H1 (cell line): ENCODE results near the gene REPIN1. TPM values are rescaled to one million over a fixed set of nuclear protein-coding genes. Genes with fewer than 3 reads are reported as not detected.

Experiments used
- CTCF ChIA-PET: fragments of 300-600 bp; sonication (Branson Sonifier 250); formaldehyde crosslinking; loops from one replicate; lab custom pipeline; 2021; ENCODE audit not compliant: partially characterized antibody; lab: Charles Lee
- POLR2A ChIA-PET: fragments of 300-600 bp; sonication (Branson Sonifier 250); formaldehyde crosslinking; loops from one replicate; lab custom pipeline; 2021; ENCODE audit warnings: inconsistent platforms; ENCODE audit not compliant: partially characterized antibody; lab: Charles Lee
- DNase-seq, 2 experiments: peaks; one replicate each; pipeline versions ENCODE4 v3.0.0 to v3.0.0-alpha.2; 2010 to 2022; ENCODE audit warnings: low spot score in 2 of 2, low read depth in 1 of 2, mixed read lengths in 1 of 2
- FAIRE-seq: peaks from 2 replicates; lab custom pipeline; 2011; peaks lifted over from hg19 to GRCh38; lab: Jason Lieb, UNC
- H2AFZ ChIP-seq: 2 replicates; pipeline ENCODE4 v1.8.1; 2012; ENCODE audit warnings: low read length, inconsistent platforms
- H2AK5ac ChIP-seq: 2 replicates; pipeline ENCODE4 v1.6.1; 2013; ENCODE audit warnings: low read depth, low read length
- H2BK120ac ChIP-seq: replicated peaks from 2 replicates; pipeline ENCODE3; 2013; ENCODE audit warnings: low read depth, low read length, inconsistent platforms
- H2BK12ac ChIP-seq: 2 replicates; pipeline ENCODE4 v1.6.1; 2013; ENCODE audit warnings: low read depth, low read length
- H2BK15ac ChIP-seq: 2 replicates; pipeline ENCODE4 v1.6.1; 2013; ENCODE audit warnings: low read length
- H2BK20ac ChIP-seq: 2 replicates; pipeline ENCODE4 v1.6.1; 2013; ENCODE audit warnings: low read length
- H2BK5ac ChIP-seq: 2 replicates; pipeline ENCODE4 v1.6.1; 2013; ENCODE audit warnings: low read depth, low read length
- H3K14ac ChIP-seq: 2 replicates; pipeline ENCODE4 v1.6.1; 2013; ENCODE audit warnings: inconsistent platforms; ENCODE audit not compliant: insufficient read length
- H3K18ac ChIP-seq: 2 replicates; pipeline ENCODE4 v1.6.1; 2013; ENCODE audit warnings: low read length; ENCODE audit errors: extremely low read depth
- H3K23ac ChIP-seq: 2 replicates; pipeline ENCODE4 v1.6.1; 2013; ENCODE audit warnings: inconsistent platforms; ENCODE audit not compliant: insufficient read length
- H3K23me2 ChIP-seq: 2 replicates; pipeline ENCODE4 v1.6.1; 2013; ENCODE audit warnings: low read depth, low read length
- H3K27ac ChIP-seq: 2 replicates; pipeline ENCODE4 v1.6.1; 2011; ENCODE audit warnings: low read depth, low read length, inconsistent platforms
- H3K27me3 ChIP-seq, 4 experiments: replicated peaks in 1 of 4; 1 replicate in 1 of 4; 2 replicates in 3 of 4; pipeline versions ENCODE4 v1.6.1 to v1.8.1; 2011 to 2013; ENCODE audit warnings: low read length in 3 of 4, mild to moderate bottlenecking in 3 of 4, inconsistent platforms in 2 of 4, mixed read lengths in 2 of 4, moderate library complexity in 1 of 4; ENCODE audit not compliant: control insufficient read depth in 3 of 4, insufficient read depth in 3 of 4; ENCODE audit errors: extremely low read depth in 1 of 4
- H3K36me3 ChIP-seq, 4 experiments: 2 replicates each; pipeline versions ENCODE4 v1.6.1 to v1.8.1; 2011 to 2013; ENCODE audit warnings: mild to moderate bottlenecking in 4 of 4, low read length in 3 of 4, moderate library complexity in 2 of 4, control low read depth in 1 of 4, inconsistent platforms in 1 of 4; ENCODE audit not compliant: insufficient read depth in 4 of 4, control insufficient read depth in 2 of 4
- H3K4ac ChIP-seq: replicated peaks from 2 replicates; pipeline ENCODE3; 2013; ENCODE audit warnings: low read length, low read depth, mixed read lengths, inconsistent platforms; ENCODE audit not compliant: insufficient read length
- H3K4me1 ChIP-seq, 4 experiments: replicated peaks in 1 of 4; 1 replicate in 1 of 4; 2 replicates in 3 of 4; pipeline versions ENCODE4 v1.6.1 to v1.8.1; 2011 to 2013; ENCODE audit warnings: low read length in 3 of 4, inconsistent platforms in 2 of 4, mixed read lengths in 1 of 4; ENCODE audit not compliant: insufficient read depth in 4 of 4, control insufficient read depth in 3 of 4
- H3K4me2 ChIP-seq, 2 experiments: 2 replicates each; pipeline versions ENCODE4 v1.6.1 to v1.8.1; 2011 to 2013; ENCODE audit warnings: low read depth in 2 of 2, low read length in 2 of 2, control low read depth in 1 of 2, inconsistent platforms in 1 of 2, mild to moderate bottlenecking in 1 of 2; ENCODE audit not compliant: insufficient read depth in 1 of 2
- H3K4me3 ChIP-seq, 4 experiments: fragments of 200-600, 300-600 bp in 1 of 4; sonication (generic), shearing (Covaris generic), sonication (Bioruptor Twin) in 1 of 4; 2 replicates each; pipeline versions ENCODE4 v1.5.1 to v1.8.1; 2011 to 2016; ENCODE audit warnings: low read length in 4 of 4, low read depth in 3 of 4, control low read depth in 2 of 4, inconsistent platforms in 2 of 4, mild to moderate bottlenecking in 2 of 4, mixed read lengths in 1 of 4, moderate library complexity in 1 of 4; ENCODE audit not compliant: insufficient read depth in 2 of 4; ENCODE audit errors: extremely low read depth in 1 of 4
- H3K56ac ChIP-seq: replicated peaks from 2 replicates; pipeline ENCODE3; 2013; ENCODE audit warnings: low read depth, mild to moderate bottlenecking, mixed read lengths, low read length, inconsistent platforms; ENCODE audit not compliant: insufficient read length
- H3K79me1 ChIP-seq: 2 replicates; pipeline ENCODE4 v1.6.1; 2013; ENCODE audit warnings: low read depth, low read length, control low read depth
- H3K79me2 ChIP-seq, 2 experiments: 2 replicates each; pipeline versions ENCODE4 v1.6.1 to v1.8.1; 2012 to 2013; ENCODE audit warnings: low read length in 2 of 2, mild to moderate bottlenecking in 2 of 2, inconsistent platforms in 1 of 2; ENCODE audit not compliant: insufficient read depth in 2 of 2, control insufficient read depth in 1 of 2
- H3K9ac ChIP-seq, 4 experiments: replicated peaks in 1 of 4; 1 replicate in 1 of 4; 2 replicates in 3 of 4; pipeline versions ENCODE4 v1.6.1 to v1.8.1; 2011 to 2013; ENCODE audit warnings: low read depth in 3 of 4, low read length in 3 of 4, control low read depth in 2 of 4, mild to moderate bottlenecking in 2 of 4, moderate library complexity in 2 of 4, inconsistent platforms in 1 of 4; ENCODE audit errors: extremely low read depth in 1 of 4
- H3K9me3 ChIP-seq, 2 experiments: 2 replicates each; pipeline versions ENCODE4 v1.6.1 to v1.8.1; 2012 to 2013; ENCODE audit warnings: mild to moderate bottlenecking in 2 of 2, moderate library complexity in 2 of 2, control low read depth in 1 of 2, inconsistent platforms in 1 of 2, low read depth in 1 of 2, low read length in 1 of 2, mixed read lengths in 1 of 2; ENCODE audit not compliant: insufficient read depth in 2 of 2
- H4K20me1 ChIP-seq, 2 experiments: replicated peaks in 1 of 2; 2 replicates each; pipeline versions ENCODE3 to v1.8.1; 2011 to 2013; ENCODE audit warnings: inconsistent platforms in 2 of 2, low read length in 2 of 2, mild to moderate bottlenecking in 1 of 2; ENCODE audit not compliant: insufficient read depth in 2 of 2, control insufficient read depth in 1 of 2
- H4K5ac ChIP-seq: 2 replicates; pipeline ENCODE4 v1.6.1; 2013; ENCODE audit warnings: low read length, low read depth, mixed read lengths, inconsistent platforms; ENCODE audit not compliant: insufficient read length
- H4K8ac ChIP-seq: 2 replicates; pipeline ENCODE4 v1.8.0; 2013; ENCODE audit warnings: mild to moderate bottlenecking, moderate library complexity, low read length, inconsistent platforms; ENCODE audit not compliant: insufficient read depth; ENCODE audit errors: extremely low read depth
- H4K91ac ChIP-seq: replicated peaks from 2 replicates; pipeline ENCODE3; 2013; ENCODE audit warnings: low read length, mixed read lengths, inconsistent platforms; ENCODE audit not compliant: insufficient read length
- ATF2 ChIP-seq: IDR thresholded peaks from 2 replicates; pipeline ENCODE4 v1.6.1; 2012; ENCODE audit warnings: low read length, inconsistent platforms
- CHD2 ChIP-seq: IDR thresholded peaks from 2 replicates; pipeline ENCODE4 v1.6.1; 2012; ENCODE audit warnings: low read length, improper control_type of control experiment
- SRF ChIP-seq: IDR thresholded peaks from 2 replicates; pipeline ENCODE4 v1.6.1; 2011; ENCODE audit warnings: mild to moderate bottlenecking, low read depth, low read length, moderate library complexity
- SUZ12 ChIP-seq: fragments of 200-600 bp; sonication (generic); IDR thresholded peaks from 2 replicates; pipeline ENCODE4 v1.6.1; 2012; ENCODE audit warnings: mild to moderate bottlenecking, inconsistent platforms, low read length, moderate library complexity, mixed read lengths
- WGBS, 2 experiments: shearing (Covaris generic) in 1 of 2; methylation state at CpG; one replicate each; pipeline versions ENCODE4 v1.1.6 to v1.1.7; 2013 to 2015; ENCODE audit warnings: low lambda C conversion rate in 2 of 2, mixed read lengths in 2 of 2, inconsistent platforms in 1 of 2, low coverage in 1 of 2, missing lambda C conversion rate in 1 of 2; ENCODE audit not compliant: insufficient replicate concordance in 2 of 2, insufficient coverage in 1 of 2, insufficient read length in 1 of 2; ENCODE audit errors: extremely low coverage in 1 of 2, missing lambda C conversion rate in 1 of 2; 5-methylcytosine and 5-hydroxymethylcytosine counted together
- polyA plus RNA-seq, 7 experiments: library from polyadenylated mRNA; depleted of rRNA in 3 of 7; stranded (reverse) in 5 of 7; unstranded in 2 of 7; fragments of >200 nt in 5 of 7; fragments of 200-250 nt in 2 of 7; gene quantifications; 1 replicate in 5 of 7; 2 replicates in 1 of 7; 4 replicates in 1 of 7; pipeline versions ENCODE4 v1.2.1 to v1.2.3, GENCODE V29; 2011 to 2013; ENCODE audit warnings: missing spikeins in 2 of 7, mixed read lengths in 2 of 7
- total RNA-seq: library from RNA; stranded (reverse); fragmentation: NEBNext Ultra II Directional; extraction: Animal tissue kit (Norgen Biotek cat#: 25700); gene quantifications from 2 replicates; pipeline ENCODE4 v1.2.1, GENCODE V29; 2021

REPIN1 gene
- total and polyA plus RNA-seq, 2 of the 8 experiments (the other 6 are each of a cell fraction or from before 2014, with no cell fraction given): 98.6 to 125 TPM

- H2AFZ ChIP-seq: no peak overlapping the region
- H3K14ac ChIP-seq: no peak overlapping the region
- H2BK12ac ChIP-seq: no peak overlapping the region; the same call in 1 of the 2 replicates
- H3K4ac ChIP-seq: no peak overlapping the region
- H2AK5ac ChIP-seq: no peak overlapping the region
- ChIA-PET POLR2A (interaction anchor here (0.6 to 3.8 kb wide), 13 partner anchors 9 to 1218 kb away, joined by 3 to 43 read pairs (median 4); no protein-coding TSS in a partner anchor), CTCF (interaction anchor here (0.6 to 2.4 kb wide), 14 partner anchors 8 to 513 kb away, joined by 3 to 12 read pairs (median 4); a partner anchor contains a TSS)
- H3K79me1 ChIP-seq: no peaks in the 10 kb centered on the region; the same call in 1 of the 2 replicates
- peak overlapping the region; percentile 89 for H2BK20ac ChIP-seq
- H3K4me2 ChIP-seq: peak overlapping the region in 1 of 2 experiments; percentile 5; a peak in 1 of 4 replicates
- no peak overlapping the region for H3K23ac ChIP-seq
- no peaks in the 10 kb centered on the region for H3K36me3 ChIP-seq
- no peak overlapping the region; the same call in 1 of the 2 replicates for H4K8ac ChIP-seq
- peak overlapping the region; percentile 44 for H4K91ac ChIP-seq
- H3K23me2 ChIP-seq: peaks cover 13% of the 10 kb centered on the region; the same call in 1 of the 2 replicates
- no peak overlapping the region for H3K4me3 ChIP-seq
- H3K56ac ChIP-seq: no peak overlapping the region
- peaks cover 14 to 23% (median 18%) of the 10 kb centered on the region in 4 experiments for H3K4me1 ChIP-seq
- no peaks in the 10 kb centered on the region; a peak in 1 of 7 replicates for H3K27me3 ChIP-seq
- no peak overlapping the region for H4K5ac ChIP-seq
- no peak overlapping the region for H3K9ac ChIP-seq
- peak overlapping the region; percentile 29; the same call in 1 of the 2 replicates for H2BK5ac ChIP-seq
- H3K9me3 ChIP-seq: no peaks in the 10 kb centered on the region
- no peak for FAIRE-seq
- H4K20me1 ChIP-seq: peaks cover 0 to 5% of the 10 kb centered on the region in 2 experiments
- TF ChIP-seq CHD2 (no peak), ATF2 (no peak), SUZ12 (no peak), SRF (no peak)
- TF ChIP-seq, all 59 proteins: peak for 0
- H2BK120ac ChIP-seq: peak overlapping the region; percentile 71
- DNase-seq: no peak
- 0 out of 2 replicates have a peak overlapping the region, but pooled peaks have one; percentile 77 for H2BK15ac ChIP-seq
- H3K27ac ChIP-seq: no peak overlapping the region
- 77% methylated on average over 18 of the region's 18 CpGs; no CpG with 5 or more reads in 1 of the 2 experiments for WGBS, 2 experiments
- H3K79me2 ChIP-seq: no peaks in the 10 kb centered on the region
- peak overlapping the region; percentile 56; the same call in 1 of the 2 replicates for H3K18ac ChIP-seq
These were observed 6.6 kb upstream of the REPIN1 start for GRCh38 chr7:150361807-150362621.
